Skeletal muscle satellite cell (primary cell): ENCODE measurements around the gene PI4KB.

ENCODE experiments used
- H3K27me3 ChIP-seq: 2 replicates; pipeline ENCODE4 v1.7.0; 2013; ENCODE audit warnings: low read length; ENCODE audit not compliant: control insufficient read depth, insufficient read depth
- H3K36me3 ChIP-seq: 2 replicates; pipeline ENCODE4 v1.7.0; 2013; ENCODE audit warnings: mild to moderate bottlenecking, control low read depth, low read length; ENCODE audit not compliant: insufficient read depth
- H3K4me1 ChIP-seq: 2 replicates; pipeline ENCODE4 v1.7.0; 2013; ENCODE audit warnings: low read length; ENCODE audit not compliant: control insufficient read depth, insufficient read depth
- H3K4me2 ChIP-seq: 2 replicates; pipeline ENCODE4 v1.7.0; 2013; ENCODE audit warnings: mild to moderate bottlenecking, low read length
- H3K4me3 ChIP-seq: 2 replicates; pipeline ENCODE4 v1.7.0; 2013; ENCODE audit warnings: low read length
- H3K9ac ChIP-seq: 2 replicates; pipeline ENCODE4 v1.7.0; 2013; ENCODE audit warnings: mild to moderate bottlenecking, low read depth, low read length, moderate library complexity
- H3K9me3 ChIP-seq: replicated peaks from 2 replicates; pipeline ENCODE4 v1.7.0; 2013; ENCODE audit warnings: mild to moderate bottlenecking, control low read depth, low read length

Gene PI4KB

DNA sequence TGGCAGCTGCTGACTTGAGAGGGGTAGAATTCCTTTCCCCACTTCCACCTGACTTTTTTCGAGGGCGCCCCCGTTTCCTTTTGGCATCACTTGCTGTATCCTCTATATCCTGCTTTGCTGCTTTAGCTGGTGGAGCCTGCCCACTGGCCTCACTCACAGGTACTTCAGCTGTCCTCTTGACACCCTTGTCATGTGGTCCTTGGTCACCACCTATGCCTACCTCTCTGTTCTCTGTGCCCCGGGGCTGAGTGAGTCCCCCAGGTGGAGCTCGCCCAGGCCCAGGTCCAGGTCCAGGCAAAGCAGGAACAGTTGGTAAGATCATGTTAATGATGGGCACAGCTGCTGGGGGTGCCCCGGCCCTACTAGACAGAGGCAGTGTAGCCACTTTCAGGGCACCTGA, 15.4 kb upstream of the PI4KB start:
- no peaks in the 10 kb centered on the region for H3K9me3 ChIP-seq
- no peaks in the 10 kb centered on the region for H3K27me3 ChIP-seq
- H3K4me1 ChIP-seq, result peaks cover 13% of the 10 kb centered on the region
- H3K4me2 ChIP-seq, result no peak overlapping the region
- H3K9ac ChIP-seq, result no peak overlapping the region
- no peak overlapping the region for H3K4me3 ChIP-seq
- H3K36me3 ChIP-seq, result peaks cover 23% of the 10 kb centered on the region

DNA sequence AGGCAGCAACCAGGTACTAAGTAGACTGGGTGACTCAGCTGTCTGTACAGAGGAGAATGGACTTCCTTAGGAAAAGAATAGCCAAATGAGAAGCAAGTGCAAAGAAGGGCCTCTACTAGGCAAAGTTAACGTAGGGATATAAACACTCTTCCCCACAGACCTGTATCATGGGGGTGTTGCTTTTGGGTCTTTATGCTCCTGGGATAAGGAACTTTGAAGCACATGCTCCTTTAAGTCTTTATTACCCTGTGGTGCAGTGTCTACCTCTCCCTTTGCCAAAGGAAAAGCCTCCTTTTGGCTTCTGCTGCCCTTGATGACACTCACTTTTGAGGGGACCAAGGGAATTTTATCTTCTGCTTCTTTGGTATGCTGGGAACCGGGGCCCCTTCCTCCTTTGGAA, 14.8 kb upstream of the PI4KB start:
- Histone ChIP-seq H3K4me1 (peaks cover 11% of the 10 kb centered on the region), H3K36me3 (peaks cover 23% of the 10 kb centered on the region), H3K9me3 (no peaks in the 10 kb centered on the region), H3K9ac (no peak overlapping the region), H3K4me3 (no peak overlapping the region), H3K4me2 (no peak overlapping the region), H3K27me3 (no peaks in the 10 kb centered on the region)

DNA sequence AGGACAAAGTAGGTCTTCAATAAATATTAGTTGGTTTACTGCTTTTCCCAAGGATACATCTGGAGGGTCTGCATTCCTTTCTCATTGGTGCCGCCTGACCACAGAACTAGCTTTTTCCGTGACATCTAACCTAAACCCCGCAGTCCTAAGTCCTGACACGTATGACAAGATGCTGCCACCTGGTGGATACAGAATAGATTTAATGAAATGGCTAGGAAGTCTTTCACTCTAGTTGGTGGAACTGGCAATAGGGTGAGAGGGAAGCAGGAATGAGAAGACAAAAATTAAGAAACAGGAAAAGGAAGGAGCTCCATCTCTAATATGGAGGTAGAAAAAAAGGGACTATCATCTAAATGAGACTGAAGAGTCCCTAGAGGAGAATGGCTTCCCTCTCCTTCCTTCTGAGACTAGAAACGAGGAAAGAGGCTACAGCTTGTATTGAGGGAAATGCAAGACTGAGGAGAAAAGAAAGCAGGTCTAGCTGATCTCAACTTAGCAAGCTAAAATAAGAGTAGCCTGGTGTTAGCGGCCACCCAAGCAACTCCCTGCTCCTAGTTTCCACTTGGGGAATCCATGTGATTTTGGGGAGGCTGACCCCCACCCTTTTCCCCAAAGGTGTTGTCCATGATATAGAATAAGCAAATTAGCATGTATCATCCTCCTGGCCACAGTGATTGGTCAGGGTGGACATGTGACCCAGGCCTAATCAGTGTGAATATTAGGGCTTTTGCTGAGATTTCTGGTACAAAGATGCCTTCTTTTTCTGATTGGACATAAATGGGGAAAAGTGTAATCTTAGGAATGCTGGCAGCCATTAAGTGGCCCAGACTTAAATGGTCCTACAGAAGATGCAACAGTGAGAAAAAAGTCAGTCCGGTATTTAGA, 13.9 kb upstream of the PI4KB start:
- Histone ChIP-seq H3K36me3 (peaks cover 23% of the 10 kb centered on the region), H3K9ac (no peak overlapping the region), H3K9me3 (no peaks in the 10 kb centered on the region), H3K4me2 (no peak overlapping the region), H3K4me3 (no peak overlapping the region), H3K4me1 (peaks cover 9% of the 10 kb centered on the region), H3K27me3 (no peaks in the 10 kb centered on the region)

DNA sequence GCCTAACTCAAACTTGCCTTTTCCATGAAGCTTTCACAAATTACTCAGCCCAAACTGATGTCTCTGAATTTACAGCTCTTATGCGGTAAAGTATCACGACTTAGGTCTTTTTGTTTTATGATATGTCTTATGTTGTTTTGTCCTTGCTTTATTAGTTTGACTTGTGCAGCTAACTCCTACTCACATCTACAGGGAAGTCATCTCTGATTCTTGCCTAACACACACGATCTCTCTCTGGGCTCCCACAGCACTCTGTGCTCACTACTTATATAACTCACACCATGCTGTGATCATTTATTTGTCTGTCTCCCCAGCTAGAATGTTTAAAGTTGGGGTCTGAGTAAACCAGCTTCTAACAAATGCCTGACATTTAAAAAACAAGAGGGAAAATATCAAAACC, 9.3 kb upstream of the PI4KB start:
- no peak overlapping the region for H3K4me2 ChIP-seq
- H3K27me3 ChIP-seq, result no peaks in the 10 kb centered on the region
- no peaks in the 10 kb centered on the region for H3K36me3 ChIP-seq
- H3K9ac ChIP-seq, result no peak overlapping the region
- peaks cover 4% of the 10 kb centered on the region for H3K4me1 ChIP-seq
- H3K9me3 ChIP-seq, result no peaks in the 10 kb centered on the region
- no peak overlapping the region for H3K4me3 ChIP-seq

- no peak overlapping the region for H3K9ac ChIP-seq
- H3K36me3 ChIP-seq, result no peaks in the 10 kb centered on the region
- H3K4me3 ChIP-seq, result no peak overlapping the region
- no peaks in the 10 kb centered on the region for H3K27me3 ChIP-seq
- H3K4me1 ChIP-seq, result no peaks in the 10 kb centered on the region
- H3K4me2 ChIP-seq, result no peak overlapping the region
- H3K9me3 ChIP-seq, result no peaks in the 10 kb centered on the region
Observed at GRCh38 chr1:151334822-151335221, 7.6 kb upstream of the PI4KB start.

DNA sequence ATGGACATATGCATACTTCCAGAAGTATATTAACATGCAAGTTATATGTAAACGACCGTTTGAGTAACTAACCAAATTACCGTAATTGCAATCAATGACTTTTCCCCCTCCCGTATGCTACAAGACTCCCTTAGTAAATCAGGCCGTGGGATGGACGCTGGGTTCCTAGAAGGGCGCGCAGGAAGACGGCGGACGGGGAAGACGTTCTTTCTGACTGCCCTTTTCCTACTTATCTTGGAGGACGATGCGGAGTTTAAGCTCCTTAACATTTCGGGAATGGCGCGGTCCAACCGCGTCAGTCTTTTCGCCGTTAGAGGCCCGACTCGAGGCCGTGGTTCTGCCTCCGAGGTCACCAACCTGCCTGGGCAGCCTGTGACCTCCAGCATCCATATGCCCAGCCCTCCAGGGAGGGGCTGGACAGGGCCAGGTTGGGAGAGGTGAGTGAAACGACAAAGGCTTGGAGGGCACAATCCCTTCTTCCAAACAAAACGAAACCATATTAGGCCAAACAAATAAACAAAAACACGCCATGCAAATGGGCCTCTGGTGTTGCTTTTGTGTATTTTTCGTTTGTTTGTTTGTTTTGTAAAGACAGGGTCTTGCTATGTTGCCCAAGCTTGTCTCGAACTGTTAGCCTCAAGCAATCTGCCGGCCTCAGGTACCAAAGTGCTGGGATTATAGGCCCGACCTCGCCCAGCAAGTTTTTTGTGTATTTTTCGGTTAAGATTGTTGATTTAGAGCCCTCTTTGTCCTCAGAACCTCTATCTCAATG, 873 bp upstream of the PI4KB start:
- no peaks in the 10 kb centered on the region for H3K27me3 ChIP-seq
- peak overlapping the region; percentile 77 for H3K4me3 ChIP-seq
- peaks cover 10% of the 10 kb centered on the region for H3K36me3 ChIP-seq
- no peaks in the 10 kb centered on the region for H3K9me3 ChIP-seq
- peak overlapping the region; percentile 99 for H3K9ac ChIP-seq
- H3K4me2 ChIP-seq, result peak overlapping the region; percentile 96
- H3K4me1 ChIP-seq, result peaks cover 25% of the 10 kb centered on the region

DNA sequence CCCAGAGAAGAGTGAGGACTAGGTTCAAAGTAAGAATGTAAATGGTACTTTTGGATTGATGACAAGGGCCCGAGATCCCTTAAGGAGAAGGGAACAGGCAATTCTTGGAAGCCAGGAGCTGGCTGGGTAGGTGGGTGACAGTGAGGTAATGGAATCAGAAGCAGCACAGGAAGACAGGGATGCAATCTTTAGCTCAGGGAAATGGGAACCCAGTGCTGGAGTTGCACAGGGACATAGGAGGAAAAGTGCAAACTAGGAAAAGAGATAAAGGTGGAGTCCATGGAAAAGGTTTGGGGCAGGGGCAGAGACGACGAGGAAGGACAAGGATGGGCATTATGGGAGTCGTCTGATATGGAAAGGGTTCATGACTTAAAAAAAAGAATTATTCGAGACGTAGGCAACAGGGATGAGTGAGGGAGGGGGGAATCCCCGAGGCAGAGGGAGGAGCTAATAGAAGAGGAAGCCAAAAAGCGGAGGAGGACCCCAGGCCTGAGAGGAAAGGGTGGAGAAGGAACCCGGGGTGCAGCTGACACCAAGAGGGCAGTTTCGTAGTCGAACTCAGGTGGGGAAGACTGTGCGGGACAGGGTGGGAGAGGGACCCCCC, 495 bp downstream of the PI4KB start:
- Histone ChIP-seq H3K9me3 (no peaks in the 10 kb centered on the region), H3K27me3 (no peaks in the 10 kb centered on the region), H3K9ac (peak overlapping the region; percentile 99), H3K4me1 (peaks cover 25% of the 10 kb centered on the region), H3K4me2 (peak overlapping the region; percentile 96), H3K36me3 (peaks cover 19% of the 10 kb centered on the region), H3K4me3 (peak overlapping the region; percentile 77)

- peaks cover 25% of the 10 kb centered on the region for H3K4me1 ChIP-seq
- peaks cover 22% of the 10 kb centered on the region for H3K36me3 ChIP-seq
- H3K4me2 ChIP-seq, result peak overlapping the region; percentile 96
- no peaks in the 10 kb centered on the region for H3K27me3 ChIP-seq
- H3K9me3 ChIP-seq, result no peaks in the 10 kb centered on the region
- H3K4me3 ChIP-seq, result peak overlapping the region; percentile 77
- H3K9ac ChIP-seq, result peak overlapping the region; percentile 99
Observed at GRCh38 chr1:151325646-151326429, 1.4 kb downstream of the PI4KB start.

GRCh38 chr1:151325231-151325630, 2.0 kb downstream of the PI4KB start:
- H3K36me3 ChIP-seq, result peaks cover 28% of the 10 kb centered on the region
- peaks cover 25% of the 10 kb centered on the region for H3K4me1 ChIP-seq
- peak overlapping the region; percentile 99 for H3K9ac ChIP-seq
- no peaks in the 10 kb centered on the region for H3K9me3 ChIP-seq
- no peaks in the 10 kb centered on the region for H3K27me3 ChIP-seq
- H3K4me2 ChIP-seq, result peak overlapping the region; percentile 96
- H3K4me3 ChIP-seq, result peak overlapping the region; percentile 77

DNA sequence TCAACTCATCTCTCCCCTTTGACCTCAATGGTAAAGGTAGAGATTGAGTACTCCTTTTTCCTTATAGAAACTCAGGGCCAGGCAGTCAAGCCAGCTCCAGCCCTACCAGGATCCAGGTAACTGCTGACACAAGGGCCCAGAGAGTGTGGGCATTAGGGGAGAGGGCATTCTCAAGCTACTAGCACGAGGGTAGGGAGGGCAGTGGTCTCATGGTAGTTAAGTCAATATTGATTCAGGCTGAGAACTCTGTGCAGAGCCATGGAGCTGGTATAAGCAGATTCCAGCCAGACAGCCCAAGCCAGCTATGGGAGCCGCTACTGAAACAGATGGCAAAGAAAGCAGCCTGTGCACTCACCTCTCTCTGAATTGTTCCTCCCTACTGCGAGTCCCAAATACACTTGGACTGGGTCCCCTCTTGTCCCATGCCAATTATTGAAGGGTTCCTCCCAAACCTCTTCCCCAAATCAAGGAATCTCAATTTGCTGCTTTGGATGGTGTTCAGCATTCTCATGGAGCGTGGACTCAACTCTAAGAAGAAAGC, 2.8 kb downstream of the PI4KB start:
- Histone ChIP-seq H3K36me3 (peaks cover 32% of the 10 kb centered on the region), H3K27me3 (no peaks in the 10 kb centered on the region)

DNA sequence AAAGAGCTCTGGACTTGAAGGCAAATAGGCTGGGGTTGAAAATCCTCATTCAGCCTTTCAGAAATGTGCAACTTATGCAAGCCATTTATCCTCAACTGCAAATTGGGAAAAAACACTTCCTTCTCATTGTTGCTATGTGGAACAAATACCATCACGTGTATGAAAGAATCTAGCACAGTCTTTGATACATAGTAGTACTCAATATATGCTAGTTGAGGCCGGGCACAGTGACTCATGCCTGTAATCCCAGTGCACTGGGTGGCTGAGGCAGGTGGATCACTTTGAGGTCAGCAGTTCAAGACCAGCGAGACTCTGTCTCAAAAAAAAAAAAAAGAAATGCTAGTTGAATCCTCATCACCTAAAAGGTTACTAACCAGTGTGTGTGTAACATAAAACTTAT, 8.2 kb downstream of the PI4KB start:
- Histone ChIP-seq H3K4me1 (peaks cover 8% of the 10 kb centered on the region), H3K4me2 (no peak overlapping the region), H3K9me3 (no peaks in the 10 kb centered on the region), H3K36me3 (peaks cover 51% of the 10 kb centered on the region), H3K27me3 (no peaks in the 10 kb centered on the region), H3K4me3 (no peak overlapping the region), H3K9ac (no peak overlapping the region)

More for the DNA sequence above, 2.8 kb downstream of the PI4KB start:
- H3K9ac ChIP-seq, result no peak overlapping the region
- no peak overlapping the region for H3K4me3 ChIP-seq
- no peak overlapping the region for H3K4me2 ChIP-seq
- no peaks in the 10 kb centered on the region for H3K9me3 ChIP-seq
- H3K4me1 ChIP-seq, result peaks cover 25% of the 10 kb centered on the region
